ENCODE results near the gene XPO5.

- TF ChIP-seq POLR2A (IDR thresholded peaks at IDR 0.05) (no peak), POLR2AphosphoS5 (IDR thresholded peaks at IDR 0.05) (no peak)
Measured at GRCh38 chr6:43610431-43610830, 34.6 kb upstream of the XPO5 start.

Measured in transverse colon (tissue), 3 donors.